ENCODE results near the gene DDB1. TPM values are rescaled to one million over a fixed set of nuclear protein-coding genes. Genes with fewer than 3 reads are reported as not detected.

DDB1 gene
- total RNA-seq, 1 experiment from 2014 or later: 284 TPM

DNA sequence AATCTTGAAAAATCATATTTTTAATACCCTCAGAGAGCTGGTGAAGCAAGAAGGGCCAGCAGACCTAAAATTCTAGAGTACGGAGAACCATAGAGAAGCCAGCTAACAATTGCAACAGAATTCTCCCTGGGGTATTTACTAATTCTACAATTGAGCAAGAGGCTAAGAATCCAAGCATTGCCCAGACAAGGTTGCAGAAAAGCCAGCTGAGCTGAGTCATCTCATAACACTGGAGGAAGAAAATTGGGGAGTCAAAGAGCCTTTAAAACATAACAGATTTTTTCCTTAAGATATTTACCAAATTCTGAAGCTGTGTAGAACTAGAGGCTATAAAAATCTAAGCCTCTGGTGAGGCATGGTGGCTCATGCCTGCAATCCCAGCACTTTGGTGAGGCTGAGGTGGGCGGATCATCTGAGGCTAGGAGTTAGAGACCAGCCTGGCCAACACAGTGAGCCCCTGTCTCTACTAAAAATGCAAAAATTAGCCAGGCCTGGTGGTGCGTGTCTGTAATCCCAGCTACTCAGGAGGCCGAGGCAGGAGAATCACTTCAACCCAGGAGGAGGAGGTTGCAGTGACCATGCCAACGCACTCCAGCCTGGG lies 45.9 kb upstream of the DDB1 start:
- no peaks in the 10 kb centered on the region for H3K9me3 Mint-ChIP-seq (ENCODE audit: unreplicated experiment)
- TF ChIP-seq, protein P1, sequence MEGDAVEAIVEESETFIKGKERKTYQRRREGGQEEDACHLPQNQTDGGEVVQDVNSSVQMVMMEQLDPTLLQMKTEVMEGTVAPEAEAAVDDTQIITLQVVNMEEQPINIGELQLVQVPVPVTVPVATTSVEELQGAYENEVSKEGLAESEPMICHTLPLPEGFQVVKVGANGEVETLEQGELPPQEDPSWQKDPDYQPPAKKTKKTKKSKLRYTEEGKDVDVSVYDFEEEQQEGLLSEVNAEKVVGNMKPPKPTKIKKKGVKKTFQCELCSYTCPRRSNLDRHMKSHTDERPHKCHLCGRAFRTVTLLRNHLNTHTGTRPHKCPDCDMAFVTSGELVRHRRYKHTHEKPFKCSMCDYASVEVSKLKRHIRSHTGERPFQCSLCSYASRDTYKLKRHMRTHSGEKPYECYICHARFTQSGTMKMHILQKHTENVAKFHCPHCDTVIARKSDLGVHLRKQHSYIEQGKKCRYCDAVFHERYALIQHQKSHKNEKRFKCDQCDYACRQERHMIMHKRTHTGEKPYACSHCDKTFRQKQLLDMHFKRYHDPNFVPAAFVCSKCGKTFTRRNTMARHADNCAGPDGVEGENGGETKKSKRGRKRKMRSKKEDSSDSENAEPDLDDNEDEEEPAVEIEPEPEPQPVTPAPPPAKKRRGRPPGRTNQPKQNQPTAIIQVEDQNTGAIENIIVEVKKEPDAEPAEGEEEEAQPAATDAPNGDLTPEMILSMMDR (IDR thresholded peaks at IDR 0.05; ENCODE audit: insufficient read depth in 1 of 2, low read depth in 1 of 2, low read length in 1 of 2, severe bottlenecking in 1 of 2, unreplicated experiment in 1 of 2): no peak
- CTCF ChIA-PET: interaction anchor here (1.1 kb wide), 1 partner anchor 43 kb away, joined by 7 read pairs; no protein-coding TSS in a partner anchor
- Histone ChIP-seq H3K36me3 (ENCODE audit: control insufficient read depth, insufficient read depth, low read length) (no peaks in the 10 kb centered on the region), H3K4me1 (peaks cover 12% of the 10 kb centered on the region), H3K9me3 (peaks cover 3% of the 10 kb centered on the region; the same call in 1 of the 2 replicates), H3K4me3 (ENCODE audit: low read depth, low read length) (no peak overlapping the region), H3K27me3 (replicated peaks; ENCODE audit: control insufficient read depth, insufficient read depth, low read length) (no peaks in the 10 kb centered on the region)
- no TSS peak for BruUV-seq (replicated peaks)
- no peaks in the 10 kb centered on the region for H3K27me3 Mint-ChIP-seq (ENCODE audit: insufficient read depth, unreplicated experiment)
- no peak overlapping the region for H3K27ac Mint-ChIP-seq (ENCODE audit: unreplicated experiment)
- POLR2A ChIA-PET: interaction anchor here (0.5 to 1.3 kb wide), 5 partner anchors 13 to 1047 kb away, joined by 3 to 19 read pairs (median 3); partner anchors contain the start of genes CYB561A3, TMEM138 and TMEM216
- DNase-seq: peak in 1 of 2 experiments; percentile 55
- peaks cover 7% of the 10 kb centered on the region for H3K4me1 Mint-ChIP-seq (ENCODE audit: low read depth, unreplicated experiment)
- H3K4me3 Mint-ChIP-seq (ENCODE audit: unreplicated experiment): no peak overlapping the region
- intact Hi-C loops (cut with micrococcal nuclease; ENCODE audit: unreplicated experiment): no loop called here
- H3K36me3 Mint-ChIP-seq (ENCODE audit: insufficient read depth, unreplicated experiment): no peaks in the 10 kb centered on the region

DNA sequence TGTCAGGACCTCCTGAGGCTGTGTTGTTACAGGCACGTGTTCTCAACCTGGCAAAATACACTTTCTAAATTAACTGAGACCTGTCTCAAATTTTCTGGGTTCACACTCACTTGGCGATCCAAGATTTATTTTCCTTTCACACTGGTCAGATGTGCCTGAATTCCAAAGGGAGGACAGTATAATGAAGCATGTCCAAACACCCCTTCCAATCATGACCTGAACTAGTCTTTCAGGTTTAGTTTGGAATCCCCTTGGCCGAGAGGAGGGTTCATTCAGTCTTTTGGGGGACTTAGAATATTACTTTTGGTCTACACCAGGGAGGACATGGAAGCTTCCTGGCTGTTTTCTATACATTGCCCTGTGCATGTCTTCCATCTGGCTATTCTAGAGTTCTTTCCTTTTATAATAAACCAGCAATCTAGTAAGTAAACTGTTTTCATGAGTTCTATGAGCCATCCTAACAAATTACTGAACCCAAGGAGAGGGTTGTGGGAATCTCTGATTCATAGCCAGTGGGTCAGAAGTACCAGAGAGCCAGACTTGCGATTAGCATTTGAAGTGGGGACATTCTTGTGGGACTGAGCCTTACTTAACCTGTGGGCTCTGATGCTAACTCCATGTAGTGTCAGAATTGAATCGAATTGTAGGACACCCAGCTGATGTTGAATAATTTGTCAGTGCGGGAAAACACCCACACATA lies 44.7 kb upstream of the DDB1 start:
- H3K27me3 ChIP-seq (replicated peaks; ENCODE audit: control insufficient read depth, insufficient read depth, low read length): no peaks in the 10 kb centered on the region
- H3K4me1 ChIP-seq: peaks cover 12% of the 10 kb centered on the region
- peaks cover 2% of the 10 kb centered on the region for H3K36me3 Mint-ChIP-seq (ENCODE audit: insufficient read depth, unreplicated experiment)
- peaks cover 8% of the 10 kb centered on the region for H3K9me3 ChIP-seq
- no peaks in the 10 kb centered on the region for H3K27me3 Mint-ChIP-seq (ENCODE audit: insufficient read depth, unreplicated experiment)
- intact Hi-C loops (cut with micrococcal nuclease; ENCODE audit: unreplicated experiment): no loop called here
- CTCF ChIA-PET: no interaction called here
- H3K36me3 ChIP-seq (ENCODE audit: control insufficient read depth, insufficient read depth, low read length): no peaks in the 10 kb centered on the region
- no peak for DNase-seq
- no peak overlapping the region for H3K4me3 Mint-ChIP-seq (ENCODE audit: unreplicated experiment)
- no peaks in the 10 kb centered on the region for H3K9me3 Mint-ChIP-seq (ENCODE audit: unreplicated experiment)
- peaks cover 7% of the 10 kb centered on the region for H3K4me1 Mint-ChIP-seq (ENCODE audit: low read depth, unreplicated experiment)
- POLR2A ChIA-PET: no interaction called here
- no peak overlapping the region for H3K27ac Mint-ChIP-seq (ENCODE audit: unreplicated experiment)
- no TSS peak for BruUV-seq (replicated peaks)
- TF ChIP-seq, protein P1 (IDR thresholded peaks at IDR 0.05; ENCODE audit: insufficient read depth in 1 of 2, low read depth in 1 of 2, low read length in 1 of 2, severe bottlenecking in 1 of 2, unreplicated experiment in 1 of 2): no peak
- H3K4me3 ChIP-seq (ENCODE audit: low read depth, low read length): no peak overlapping the region

DNA sequence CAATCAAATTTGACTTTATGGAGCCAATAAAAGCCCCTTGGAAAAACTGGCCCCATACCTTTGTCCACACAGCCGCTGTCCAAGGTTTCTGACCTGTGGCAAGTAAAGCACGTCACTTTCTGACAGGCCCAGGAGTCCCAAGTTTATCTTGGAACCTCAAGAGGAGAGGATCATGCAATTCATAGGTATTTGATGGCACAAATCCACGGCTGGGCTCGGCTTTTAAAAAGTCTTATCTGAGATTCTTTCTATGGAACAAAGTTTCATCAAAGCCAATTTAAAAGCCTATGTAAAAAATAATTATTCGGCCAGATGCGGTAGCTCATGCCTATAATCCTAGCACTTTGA lies 42.8 kb upstream of the DDB1 start:
- intact Hi-C loops (cut with micrococcal nuclease; ENCODE audit: unreplicated experiment): no loop called here
- peaks cover 8% of the 10 kb centered on the region for H3K9me3 ChIP-seq
- no peaks in the 10 kb centered on the region for H3K9me3 Mint-ChIP-seq (ENCODE audit: unreplicated experiment)
- peaks cover 19% of the 10 kb centered on the region for H3K36me3 Mint-ChIP-seq (ENCODE audit: insufficient read depth, unreplicated experiment)
- CTCF ChIA-PET: interaction anchor here (1.8 kb wide), 1 partner anchor 9 kb away, joined by 4 read pairs; no protein-coding TSS in a partner anchor
- no peak for DNase-seq
- H3K27me3 Mint-ChIP-seq (ENCODE audit: insufficient read depth, unreplicated experiment): no peaks in the 10 kb centered on the region
- H3K27ac Mint-ChIP-seq (ENCODE audit: unreplicated experiment): no peak overlapping the region
- H3K4me1 ChIP-seq: peaks cover 12% of the 10 kb centered on the region
- peaks cover 7% of the 10 kb centered on the region for H3K4me1 Mint-ChIP-seq (ENCODE audit: low read depth, unreplicated experiment)
- POLR2A ChIA-PET: no interaction called here
- H3K4me3 Mint-ChIP-seq (ENCODE audit: unreplicated experiment): no peak overlapping the region
- BruUV-seq (replicated peaks): no TSS peak
- H3K4me3 ChIP-seq (ENCODE audit: low read depth, low read length): no peak overlapping the region
- H3K36me3 ChIP-seq (ENCODE audit: control insufficient read depth, insufficient read depth, low read length): no peaks in the 10 kb centered on the region
- no peaks in the 10 kb centered on the region for H3K27me3 ChIP-seq (replicated peaks; ENCODE audit: control insufficient read depth, insufficient read depth, low read length)
- TF ChIP-seq, protein P1 (IDR thresholded peaks at IDR 0.05; ENCODE audit: insufficient read depth in 1 of 2, low read depth in 1 of 2, low read length in 1 of 2, severe bottlenecking in 1 of 2, unreplicated experiment in 1 of 2): no peak

All from Caco-2 (cell line).